Activated naive CD4-positive, alpha-beta T cell treated with anti-CD3 and anti-CD28 coated beads, Interleukin-2, amount 10 ng/mL, durations not matched to agents 7 days and 5 days (primary cell): ENCODE results near the gene AK9.
"Not testable (repeated sequence)": the region's sequence is repeated elsewhere in the genome, so short reads cannot be mapped to it uniquely, and the experiment has no call there.

Source experiments
- CTCF ChIA-PET: fragments of 350-600 bp; sonication (Branson Sonifier 250); formaldehyde crosslinking; loops from one replicate; lab custom pipeline; 2021; ENCODE audit warnings: antibody characterized with exemption; lab: Charles Lee
- DNase-seq: peaks from one replicate; pipeline ENCODE4 v3.0.0-alpha.2; 2020
- H3K27ac Mint-ChIP-seq: one replicate; pipeline ENCODE4 v1.8.0; 2021; ENCODE audit warnings: mild to moderate bottlenecking, moderate library complexity, mixed read lengths
- H3K27me3 Mint-ChIP-seq: one replicate; pipeline ENCODE4 v1.8.0; 2021; ENCODE audit warnings: mild to moderate bottlenecking, mixed read lengths
- H3K36me3 Mint-ChIP-seq: one replicate; pipeline ENCODE4 v1.8.0; 2021; ENCODE audit warnings: mixed read lengths
- H3K4me1 Mint-ChIP-seq: one replicate; pipeline ENCODE4 v1.8.0; 2021; ENCODE audit warnings: mixed read lengths
- H3K4me3 Mint-ChIP-seq: one replicate; pipeline ENCODE4 v1.8.0; 2021; ENCODE audit warnings: mild to moderate bottlenecking, moderate library complexity, mixed read lengths
- H3K9me3 Mint-ChIP-seq: one replicate; pipeline ENCODE4 v1.8.0; 2021; ENCODE audit warnings: mixed read lengths

AK9 gene

DNA sequence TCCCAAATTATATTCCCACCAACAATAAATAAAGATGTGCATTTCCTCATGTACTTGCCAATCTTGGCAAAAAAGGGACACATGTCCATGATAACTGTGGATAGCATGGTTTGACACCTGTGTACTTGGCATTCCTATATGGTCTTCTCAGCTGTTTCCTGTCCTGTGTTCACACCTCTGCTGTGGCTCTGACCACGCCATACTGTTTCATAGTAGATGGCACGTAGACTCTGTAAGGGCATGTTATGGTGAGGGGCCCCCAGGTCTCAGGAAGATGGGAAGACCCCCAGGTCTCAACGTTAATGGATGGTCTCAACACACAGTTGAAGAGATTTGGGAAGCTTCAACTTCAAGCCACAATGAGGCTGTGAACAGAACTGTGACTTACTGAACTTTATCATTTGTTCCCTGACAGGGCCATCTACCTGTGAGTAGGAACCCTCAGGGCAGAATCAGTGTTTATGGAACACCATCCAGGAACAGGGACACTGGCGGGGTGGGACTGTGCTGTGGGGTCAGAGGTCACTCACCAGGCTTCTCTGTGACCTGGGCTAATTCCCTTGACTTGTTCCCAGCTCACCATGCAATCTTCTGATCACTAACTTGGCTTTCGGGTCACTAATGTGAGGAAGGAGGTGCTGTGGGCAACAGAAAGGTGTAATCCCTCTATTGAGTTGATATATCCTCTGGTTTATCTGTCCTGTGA lies 219.7 kb downstream of the AK9 start:
- Mint-ChIP-seq H3K27me3 (no peaks in the 10 kb centered on the region), H3K36me3 (peaks cover 84% of the 10 kb centered on the region), H3K27ac (no peak overlapping the region), H3K4me3 (no peak overlapping the region), H3K9me3 (no peaks in the 10 kb centered on the region), H3K4me1 (peaks cover 50% of the 10 kb centered on the region)
- CTCF ChIA-PET = no interaction called here
- DNase-seq = no peak

DNA sequence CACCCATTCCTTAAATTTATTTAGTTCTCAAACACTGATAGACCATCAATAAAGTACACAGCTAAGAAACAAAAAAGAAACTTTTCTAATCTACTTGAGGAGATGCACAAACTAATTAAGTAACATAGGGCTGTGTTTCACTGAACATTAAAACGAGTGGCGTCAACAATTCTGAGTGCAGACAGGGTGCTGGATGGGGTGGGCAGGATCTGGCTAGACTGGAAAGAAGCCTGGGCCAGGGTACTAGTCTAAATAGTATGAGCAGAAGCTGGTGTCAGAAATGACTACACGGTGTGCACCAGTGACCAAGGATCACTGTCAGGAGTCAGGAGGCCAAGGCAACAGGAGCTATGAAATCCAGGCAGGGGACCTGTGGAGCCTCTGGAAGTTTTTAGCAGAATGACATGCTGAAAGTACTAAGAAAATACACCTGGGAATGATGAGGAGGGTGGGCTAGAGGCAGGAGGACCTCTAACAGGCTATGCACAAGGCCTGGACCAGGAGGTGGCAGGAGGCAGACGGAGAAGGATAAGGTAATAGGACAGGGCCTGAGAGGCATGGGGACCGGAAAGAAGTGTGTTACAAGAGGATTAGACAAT lies 221.3 kb downstream of the AK9 start:
- DNase-seq = no peak
- peak overlapping the region; percentile 12 for H3K27ac Mint-ChIP-seq
- H3K4me3 Mint-ChIP-seq = no peak overlapping the region
- peaks cover 84% of the 10 kb centered on the region for H3K36me3 Mint-ChIP-seq
- no peaks in the 10 kb centered on the region for H3K9me3 Mint-ChIP-seq
- peaks cover 43% of the 10 kb centered on the region for H3K4me1 Mint-ChIP-seq
- CTCF ChIA-PET = no interaction called here
- no peaks in the 10 kb centered on the region for H3K27me3 Mint-ChIP-seq

DNA sequence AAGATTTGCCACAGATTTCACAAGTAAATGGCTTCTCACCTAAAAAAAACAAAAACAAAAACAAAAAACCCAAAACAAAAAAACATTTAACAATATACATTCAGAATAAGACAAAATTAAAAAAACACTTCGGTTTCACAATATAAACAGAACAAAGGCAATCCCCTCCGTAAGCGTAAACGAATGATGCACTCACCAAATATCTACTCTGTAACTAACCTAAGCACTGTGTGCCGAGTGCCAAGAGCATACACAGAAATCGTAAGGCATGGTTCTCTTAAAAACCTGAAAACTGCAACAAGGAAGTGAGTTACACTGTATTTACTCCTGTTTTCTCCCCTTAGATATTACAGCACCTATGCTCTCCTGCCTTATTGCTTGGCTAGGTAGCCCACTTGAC lies 223.3 kb downstream of the AK9 start:
- Mint-ChIP-seq H3K4me1 (peaks cover 38% of the 10 kb centered on the region), H3K27ac (no peak overlapping the region)

DNA sequence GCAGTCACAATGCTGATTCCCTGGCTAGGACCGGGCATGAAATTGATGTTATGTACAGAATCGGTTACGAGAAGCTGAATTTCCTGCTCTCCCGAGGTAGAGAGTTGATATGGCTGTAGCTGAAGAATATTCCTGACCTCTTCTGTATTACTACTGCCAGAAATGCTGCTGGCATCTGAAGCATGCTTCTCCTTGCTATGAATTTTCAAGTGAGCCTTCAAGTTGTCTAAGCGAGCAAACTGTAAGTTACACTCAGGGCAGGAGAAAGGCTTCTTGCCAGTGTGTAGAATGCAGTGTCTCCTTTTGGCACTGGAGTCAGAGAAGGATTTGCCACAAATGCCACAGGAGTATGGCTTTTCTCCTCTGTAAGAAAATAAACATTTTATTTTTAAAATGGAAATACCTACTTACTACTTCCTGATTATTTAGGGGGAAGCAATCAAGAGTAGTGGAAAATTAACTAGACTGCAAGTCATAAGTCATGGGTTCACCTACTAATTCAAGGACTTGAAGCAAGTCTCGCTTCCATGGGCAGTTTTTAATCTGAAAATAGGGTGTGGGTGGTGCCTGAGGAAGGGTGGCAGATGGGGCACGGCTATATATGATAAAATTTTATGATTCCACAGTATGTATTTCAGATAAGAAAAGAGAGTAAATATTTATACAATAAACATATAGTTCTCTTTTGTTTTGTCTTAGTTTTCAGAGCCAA lies 224.6 kb downstream of the AK9 start:
- H3K4me1 Mint-ChIP-seq = peaks cover 33% of the 10 kb centered on the region
- H3K27ac Mint-ChIP-seq = peak overlapping the region; percentile 5
- no peak for DNase-seq
- peaks cover 82% of the 10 kb centered on the region for H3K36me3 Mint-ChIP-seq
- peaks cover 2% of the 10 kb centered on the region for H3K9me3 Mint-ChIP-seq
- CTCF ChIA-PET = interaction anchor here (0.8 kb wide), 1 partner anchor 12 kb away, joined by 3 read pairs; no protein-coding TSS in a partner anchor
- H3K4me3 Mint-ChIP-seq = no peak overlapping the region
- no peaks in the 10 kb centered on the region for H3K27me3 Mint-ChIP-seq

More for the DNA sequence above, 223.3 kb downstream of the AK9 start:
- Mint-ChIP-seq H3K9me3 (no peaks in the 10 kb centered on the region), H3K27me3 (no peaks in the 10 kb centered on the region), H3K36me3 (peaks cover 84% of the 10 kb centered on the region), H3K4me3 (no peak overlapping the region)
- CTCF ChIA-PET = no interaction called here
- no peak for DNase-seq

DNA sequence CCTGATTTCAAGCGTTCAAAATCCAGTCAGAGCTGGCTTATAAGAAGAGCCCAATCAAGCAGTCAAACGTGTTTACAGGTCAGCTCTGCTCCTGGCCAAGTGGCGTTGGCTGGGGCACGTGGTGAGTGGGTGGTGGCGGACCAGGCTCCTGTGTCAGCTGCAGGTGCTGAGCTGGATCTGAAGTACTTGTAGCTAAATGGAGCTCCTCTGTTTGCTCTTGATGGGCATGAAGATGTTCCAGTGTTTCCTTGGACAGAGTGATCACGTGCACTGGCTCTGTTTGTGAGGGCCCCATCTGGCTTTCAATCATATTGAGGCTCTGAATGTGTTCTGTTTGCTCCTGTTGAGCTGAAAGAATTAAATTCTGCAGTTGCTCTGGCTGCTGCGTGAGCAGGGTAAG lies 225.2 kb downstream of the AK9 start:
- H3K4me3 Mint-ChIP-seq = no peak overlapping the region
- CTCF ChIA-PET = interaction anchor here (0.8 kb wide), 1 partner anchor 13 kb away, joined by 3 read pairs; no protein-coding TSS in a partner anchor
- no peak overlapping the region for H3K27ac Mint-ChIP-seq
- no peak for DNase-seq
- peaks cover 36% of the 10 kb centered on the region for H3K4me1 Mint-ChIP-seq
- H3K36me3 Mint-ChIP-seq = peaks cover 83% of the 10 kb centered on the region
- H3K27me3 Mint-ChIP-seq = no peaks in the 10 kb centered on the region
- peaks cover 2% of the 10 kb centered on the region for H3K9me3 Mint-ChIP-seq

DNA sequence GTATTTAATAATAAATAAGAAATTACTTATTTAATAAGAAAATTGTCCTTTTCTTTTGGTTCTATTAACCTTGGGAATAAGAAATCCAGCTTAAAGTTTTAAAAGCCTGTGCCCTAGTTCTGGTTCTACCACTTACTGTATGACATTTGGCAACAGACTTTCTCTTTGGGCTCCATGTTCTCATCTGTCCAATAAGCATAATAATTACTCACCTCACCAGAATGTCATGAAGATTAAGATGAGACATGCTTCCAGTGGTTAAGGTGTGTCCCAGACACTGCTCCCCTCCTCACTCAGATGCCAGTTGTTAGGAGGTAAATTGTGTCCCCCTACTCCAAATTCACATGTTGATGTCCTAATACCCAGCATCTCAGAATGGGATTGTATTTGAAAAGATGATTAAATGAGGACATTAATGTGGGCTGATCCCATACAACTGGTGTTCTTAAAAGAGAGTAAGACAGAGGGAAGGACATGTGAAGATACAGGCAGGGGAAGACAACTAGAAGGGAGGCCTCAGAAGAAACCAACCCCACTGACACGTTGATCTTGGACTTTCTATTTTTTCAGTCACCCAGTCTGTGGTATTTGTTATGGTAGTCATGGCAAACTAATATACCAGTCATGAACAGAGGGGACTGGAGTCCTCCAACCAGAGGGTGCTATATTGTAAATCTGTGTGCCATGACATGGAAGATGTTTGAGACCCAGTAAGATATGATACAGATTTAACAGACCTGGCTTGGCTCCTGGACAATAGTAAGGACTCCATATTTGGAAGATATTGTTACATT lies 229.1 kb downstream of the AK9 start:
- Mint-ChIP-seq H3K27ac (no peak overlapping the region), H3K9me3 (peaks cover 2% of the 10 kb centered on the region), H3K36me3 (peaks cover 57% of the 10 kb centered on the region), H3K27me3 (no peaks in the 10 kb centered on the region), H3K4me3 (no peak overlapping the region), H3K4me1 (peaks cover 57% of the 10 kb centered on the region)
- CTCF ChIA-PET = interaction anchor here (1.6 kb wide), 1 partner anchor 45 kb away, joined by 3 read pairs; no protein-coding TSS in a partner anchor
- no peak for DNase-seq

DNA sequence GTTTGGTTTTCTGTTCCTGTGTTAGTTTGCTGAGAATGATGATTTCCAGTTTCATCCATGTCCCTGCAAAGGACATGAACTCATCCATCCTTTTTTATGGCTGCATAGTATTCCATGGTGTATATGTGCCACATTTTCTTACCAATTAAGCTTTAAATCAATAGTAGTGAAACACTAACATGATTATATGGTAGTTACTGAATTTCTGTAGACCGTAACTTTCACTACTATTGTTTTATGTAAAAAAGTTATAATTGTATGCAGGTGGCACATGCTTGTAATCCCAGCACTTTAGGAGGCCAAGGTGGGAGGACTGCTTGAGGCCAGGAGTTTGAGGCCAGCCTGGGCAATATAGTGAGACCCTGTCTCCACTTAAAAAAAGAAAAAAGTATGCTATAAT lies 229.8 kb downstream of the AK9 start:
- Mint-ChIP-seq H3K36me3 (peaks cover 56% of the 10 kb centered on the region), H3K4me1 (peaks cover 64% of the 10 kb centered on the region)
- H3K27ac Mint-ChIP-seq, H3K27me3 Mint-ChIP-seq, H3K4me3 Mint-ChIP-seq, H3K9me3 Mint-ChIP-seq, DNase-seq: not testable (repeated sequence)
- CTCF ChIA-PET = interaction anchor here (1.6 kb wide), 1 partner anchor 46 kb away, joined by 3 read pairs; no protein-coding TSS in a partner anchor

DNA sequence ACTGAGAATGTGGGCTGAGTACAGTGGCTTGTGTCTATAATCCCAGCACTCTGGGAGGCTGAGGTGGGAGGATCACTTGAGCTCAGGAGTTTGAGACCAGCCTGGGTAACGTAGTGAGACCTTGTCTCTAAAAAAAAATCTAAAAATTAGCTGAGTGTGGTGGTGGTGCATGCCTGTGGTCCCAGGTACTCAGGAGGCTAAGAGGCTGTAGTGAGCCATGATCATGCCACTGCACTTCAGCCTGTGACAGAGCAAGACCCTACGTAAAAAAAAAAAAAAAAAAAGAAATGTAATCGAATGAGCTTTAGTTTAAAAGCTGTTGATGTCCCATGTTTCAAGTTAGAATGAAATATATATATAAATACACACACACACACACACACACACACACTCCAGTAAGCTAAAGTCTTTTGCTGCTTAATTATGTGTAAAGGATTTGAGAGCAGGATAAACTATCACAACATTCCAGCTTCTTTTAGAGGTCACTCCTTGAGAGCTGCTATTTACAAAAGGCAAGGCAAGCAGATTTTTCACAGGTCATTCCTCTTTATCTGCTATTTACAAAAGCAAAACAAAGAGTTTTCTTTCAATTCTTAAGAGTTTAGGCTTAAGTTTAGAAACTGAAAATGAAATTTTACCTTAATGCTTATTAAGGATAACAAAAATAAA lies 230.7 kb downstream of the AK9 start:
- CTCF ChIA-PET = interaction anchor here (0.5 to 1.6 kb wide), 4 partner anchors 20 to 579 kb away, joined by 3 read pairs; no protein-coding TSS in a partner anchor
- Mint-ChIP-seq H3K4me3 (no peak overlapping the region), H3K27me3 (no peaks in the 10 kb centered on the region), H3K36me3 (peaks cover 47% of the 10 kb centered on the region), H3K27ac (no peak overlapping the region), H3K9me3 (peaks cover 2% of the 10 kb centered on the region), H3K4me1 (peaks cover 61% of the 10 kb centered on the region)
- no peak for DNase-seq

DNA sequence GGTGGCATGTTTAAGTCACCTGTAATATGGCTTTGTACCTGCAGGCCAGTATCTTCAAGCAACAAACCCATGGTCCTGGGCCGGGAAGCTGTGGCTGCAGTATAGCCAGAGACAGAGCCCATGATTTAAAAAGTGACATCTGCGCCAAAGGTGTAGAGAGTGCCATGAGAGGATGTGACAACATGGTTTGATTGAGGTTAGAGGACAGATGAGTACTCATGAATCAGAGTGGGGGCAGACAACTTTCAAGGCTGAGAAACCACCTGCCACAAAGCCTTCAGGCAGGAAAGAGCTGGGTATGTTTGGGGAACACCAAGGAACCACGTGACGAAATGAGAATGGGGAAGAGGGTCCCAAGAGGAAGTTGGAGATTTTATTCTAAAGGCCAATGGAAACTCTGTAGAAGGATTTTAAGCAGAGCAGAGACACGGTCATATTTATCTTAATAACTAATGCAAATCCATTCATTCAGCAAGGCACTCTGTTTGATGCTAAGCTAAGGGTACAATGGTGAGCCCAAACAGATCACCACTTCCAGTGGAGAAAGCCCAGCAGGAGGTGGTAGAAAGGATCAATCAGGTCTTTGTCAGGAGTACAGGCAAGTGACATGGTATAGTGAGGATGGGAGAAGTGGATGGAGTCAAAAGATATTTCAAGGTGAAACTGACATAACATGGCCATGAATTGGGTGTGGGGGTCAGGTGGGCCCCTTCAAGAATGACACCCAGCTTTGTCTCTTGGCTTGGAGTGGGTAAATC lies 232.0 kb downstream of the AK9 start:
- H3K4me1 Mint-ChIP-seq = peaks cover 62% of the 10 kb centered on the region

DNA sequence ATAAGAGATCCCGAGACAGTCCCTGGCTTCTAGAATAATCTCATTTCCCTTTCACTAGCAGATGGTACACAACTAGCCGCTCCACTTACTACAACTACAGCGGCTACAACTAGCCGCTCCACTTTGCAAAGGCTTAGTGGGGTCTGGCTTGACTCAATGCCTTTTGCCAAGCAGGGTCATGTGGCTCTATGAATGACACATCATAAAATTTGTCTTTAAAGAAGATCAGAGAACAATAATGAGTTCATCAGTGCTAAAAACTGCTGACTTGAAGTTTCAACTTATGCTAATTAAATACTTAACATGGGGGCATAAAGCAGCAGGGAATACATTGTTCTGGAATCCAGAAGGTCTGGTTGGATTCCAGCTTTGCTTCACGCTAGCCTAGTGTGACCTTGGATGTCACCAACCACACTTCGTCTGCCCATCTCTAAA lies 233.4 kb downstream of the AK9 start:
- Mint-ChIP-seq H3K36me3 (peaks cover 37% of the 10 kb centered on the region), H3K27me3 (no peaks in the 10 kb centered on the region), H3K4me3 (peak overlapping the region; percentile 71), H3K27ac (peak overlapping the region; percentile 85), H3K4me1 (peaks cover 75% of the 10 kb centered on the region), H3K9me3 (peaks cover 2% of the 10 kb centered on the region)
- CTCF ChIA-PET = interaction anchor here (1.1 to 6.1 kb wide), 2 partner anchors 9 to 15 kb away, joined by 3 to 35 read pairs; partner anchors contain the start of genes PPIL6 and SMPD2
- no peak for DNase-seq

More for the DNA sequence above, 232.0 kb downstream of the AK9 start:
- peak; percentile 52 for DNase-seq
- Mint-ChIP-seq H3K9me3 (peaks cover 2% of the 10 kb centered on the region), H3K4me3 (no peak overlapping the region), H3K27ac (peak overlapping the region; percentile 79), H3K27me3 (no peaks in the 10 kb centered on the region), H3K36me3 (peaks cover 40% of the 10 kb centered on the region)
- CTCF ChIA-PET = interaction anchor here (0.7 to 0.8 kb wide), 2 partner anchors 18 to 581 kb away, joined by 3 to 6 read pairs; no protein-coding TSS in a partner anchor

DNA sequence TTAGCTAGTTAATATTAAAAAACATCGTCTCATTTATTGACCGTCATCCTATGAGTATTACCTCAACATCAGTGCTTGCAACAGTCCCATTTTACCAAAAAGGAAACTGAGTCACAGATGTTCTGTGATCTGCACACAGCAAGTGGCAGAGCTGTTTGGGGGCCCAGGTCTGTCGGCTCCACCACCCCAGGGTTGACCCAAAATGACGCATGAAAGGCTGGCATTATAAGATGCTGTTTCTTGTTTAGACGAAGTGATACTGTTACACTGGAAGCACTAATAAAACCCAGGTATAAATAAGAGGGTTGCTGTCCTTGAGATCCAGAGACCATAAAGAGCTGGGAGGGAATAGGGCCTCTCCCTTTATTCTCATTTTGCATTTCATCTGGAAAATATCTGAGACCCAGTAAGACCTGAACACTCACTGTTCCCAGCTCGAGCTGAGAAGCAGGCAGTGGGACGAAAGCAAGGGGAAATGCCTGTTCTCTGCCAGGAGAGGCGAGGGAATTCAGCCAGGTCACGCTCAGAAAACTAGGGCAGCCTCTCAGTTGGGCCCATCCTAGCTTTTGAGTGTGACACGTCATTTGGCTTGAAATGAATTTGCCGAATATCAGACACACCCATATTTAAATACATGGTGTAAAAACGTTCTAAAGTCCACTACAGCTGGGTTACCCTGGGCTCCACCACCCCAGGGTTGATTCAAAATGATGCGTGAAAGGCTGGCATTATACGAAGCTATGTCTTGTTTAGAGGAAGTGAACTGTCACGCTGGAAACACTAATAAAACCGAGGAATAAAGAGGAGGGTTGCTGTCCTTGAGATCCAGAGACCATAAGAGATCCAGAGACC lies 234.1 kb downstream of the AK9 start:
- Mint-ChIP-seq H3K27me3 (no peaks in the 10 kb centered on the region), H3K9me3 (peaks cover 2% of the 10 kb centered on the region), H3K4me1 (peaks cover 75% of the 10 kb centered on the region), H3K4me3 (peak overlapping the region; percentile 71), H3K27ac (peak overlapping the region; percentile 85), H3K36me3 (peaks cover 37% of the 10 kb centered on the region)
- DNase-seq = no peak
- CTCF ChIA-PET = interaction anchor here (1.1 to 6.1 kb wide), 4 partner anchors 8 to 74 kb away, joined by 3 to 35 read pairs (median 4); partner anchors contain the start of genes CD164, PPIL6 and SMPD2
